ENCODE measurements around the gene MED13. TPM values are rescaled to one million over a fixed set of nuclear protein-coding genes. Genes with fewer than 3 reads are reported as not detected.

Gene MED13
- total RNA-seq, 1 donor: 88.1 TPM

DNA sequence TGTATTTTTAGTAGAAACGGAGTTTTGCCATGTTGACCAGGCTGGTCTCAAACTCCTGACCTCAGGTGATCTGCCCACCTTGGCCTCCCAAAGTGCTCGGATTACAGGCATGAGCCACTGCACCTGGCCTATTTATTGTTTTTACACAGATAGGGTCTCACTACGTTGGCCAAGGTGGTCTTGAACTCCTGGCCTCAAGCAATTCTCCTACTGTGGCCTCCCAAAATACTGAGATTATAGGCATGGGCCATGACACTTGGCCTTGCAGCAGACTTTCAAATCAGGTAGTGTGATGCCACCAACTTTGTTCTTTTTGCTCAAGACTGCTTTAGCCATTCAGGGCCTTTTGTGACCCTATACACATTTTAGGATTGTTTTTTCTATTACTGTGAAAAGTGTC lies 75.6 kb downstream of the MED13 start:
- DNase-seq (ENCODE audit: low read depth): no peak
- no peak overlapping the region for H3K4me3 ChIP-seq (ENCODE audit: low read depth, low read length)
- TF ChIP-seq, protein P1, sequence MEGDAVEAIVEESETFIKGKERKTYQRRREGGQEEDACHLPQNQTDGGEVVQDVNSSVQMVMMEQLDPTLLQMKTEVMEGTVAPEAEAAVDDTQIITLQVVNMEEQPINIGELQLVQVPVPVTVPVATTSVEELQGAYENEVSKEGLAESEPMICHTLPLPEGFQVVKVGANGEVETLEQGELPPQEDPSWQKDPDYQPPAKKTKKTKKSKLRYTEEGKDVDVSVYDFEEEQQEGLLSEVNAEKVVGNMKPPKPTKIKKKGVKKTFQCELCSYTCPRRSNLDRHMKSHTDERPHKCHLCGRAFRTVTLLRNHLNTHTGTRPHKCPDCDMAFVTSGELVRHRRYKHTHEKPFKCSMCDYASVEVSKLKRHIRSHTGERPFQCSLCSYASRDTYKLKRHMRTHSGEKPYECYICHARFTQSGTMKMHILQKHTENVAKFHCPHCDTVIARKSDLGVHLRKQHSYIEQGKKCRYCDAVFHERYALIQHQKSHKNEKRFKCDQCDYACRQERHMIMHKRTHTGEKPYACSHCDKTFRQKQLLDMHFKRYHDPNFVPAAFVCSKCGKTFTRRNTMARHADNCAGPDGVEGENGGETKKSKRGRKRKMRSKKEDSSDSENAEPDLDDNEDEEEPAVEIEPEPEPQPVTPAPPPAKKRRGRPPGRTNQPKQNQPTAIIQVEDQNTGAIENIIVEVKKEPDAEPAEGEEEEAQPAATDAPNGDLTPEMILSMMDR (IDR thresholded peaks at IDR 0.05; ENCODE audit: insufficient read depth, low read depth, low read length): no peak

DNA sequence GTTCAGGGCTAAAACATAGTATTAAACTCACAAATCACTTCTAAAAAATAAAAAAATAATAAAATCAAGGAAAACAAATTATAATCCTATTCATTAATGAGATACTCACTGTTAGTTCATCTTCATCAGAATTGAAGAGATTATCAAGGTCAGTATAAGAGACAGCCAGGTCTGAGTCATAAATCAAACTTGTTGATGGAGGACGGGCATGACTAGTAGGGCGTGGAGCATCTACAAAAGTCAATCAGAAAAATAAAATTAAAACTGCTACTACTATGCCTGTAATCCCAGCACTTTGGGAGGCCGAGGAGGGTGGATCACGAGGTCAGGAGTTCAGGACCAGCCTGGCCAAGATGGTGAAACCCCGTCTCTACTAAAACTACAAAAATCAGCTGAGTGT lies 78.2 kb downstream of the MED13 start:
- TF ChIP-seq, protein P1 (IDR thresholded peaks at IDR 0.05; ENCODE audit: insufficient read depth, low read depth, low read length): no peak
- DNase-seq (ENCODE audit: low read depth): no peak
- no peak overlapping the region for H3K4me3 ChIP-seq (ENCODE audit: low read depth, low read length)

DNA sequence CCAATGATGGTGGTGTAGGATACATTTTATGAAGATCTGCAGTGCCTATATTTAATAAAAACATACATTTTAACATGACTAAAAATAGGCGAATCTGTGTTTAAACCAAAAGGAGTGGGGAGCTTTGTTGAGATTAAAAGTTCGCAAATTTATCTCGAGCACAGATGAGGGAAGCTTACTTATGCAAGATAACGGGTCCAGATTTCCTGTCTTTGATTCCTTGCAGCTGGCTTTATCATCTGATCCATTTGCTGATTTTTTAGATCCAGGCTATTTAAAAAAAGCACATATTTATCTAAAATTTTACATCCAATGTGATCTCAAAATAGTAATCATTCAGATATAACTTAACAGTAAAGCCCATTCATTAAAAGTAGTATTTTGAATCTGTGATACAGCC lies 80.3 kb downstream of the MED13 start:
- DNase-seq (ENCODE audit: low read depth): peak; percentile 54
- TF ChIP-seq, protein P1 (IDR thresholded peaks at IDR 0.05; ENCODE audit: insufficient read depth, low read depth, low read length): no peak
- no peak overlapping the region for H3K4me3 ChIP-seq (ENCODE audit: low read depth, low read length)

DNA sequence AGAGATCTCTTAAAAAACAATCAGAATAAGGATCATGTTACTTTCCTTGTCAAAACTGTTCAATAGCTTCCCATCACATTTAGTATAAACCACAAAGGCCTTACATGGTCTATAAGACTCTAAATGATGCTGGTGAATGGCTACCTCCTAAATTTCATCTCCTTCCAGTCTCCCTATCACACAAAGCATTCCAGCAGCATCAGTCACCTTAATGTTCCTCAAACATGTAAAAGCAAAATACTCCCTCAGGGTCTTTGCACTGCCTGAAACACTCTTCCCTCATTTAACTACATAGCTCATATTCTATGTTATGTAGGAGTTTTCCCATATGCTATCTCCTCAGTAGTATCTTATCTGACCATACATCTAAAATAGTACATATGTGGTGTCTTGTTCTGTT lies 83.8 kb downstream of the MED13 start:
- TF ChIP-seq, protein P1 (IDR thresholded peaks at IDR 0.05; ENCODE audit: insufficient read depth, low read depth, low read length): no peak
- H3K4me3 ChIP-seq (ENCODE audit: low read depth, low read length): no peak overlapping the region
- no peak for DNase-seq (ENCODE audit: low read depth)

DNA sequence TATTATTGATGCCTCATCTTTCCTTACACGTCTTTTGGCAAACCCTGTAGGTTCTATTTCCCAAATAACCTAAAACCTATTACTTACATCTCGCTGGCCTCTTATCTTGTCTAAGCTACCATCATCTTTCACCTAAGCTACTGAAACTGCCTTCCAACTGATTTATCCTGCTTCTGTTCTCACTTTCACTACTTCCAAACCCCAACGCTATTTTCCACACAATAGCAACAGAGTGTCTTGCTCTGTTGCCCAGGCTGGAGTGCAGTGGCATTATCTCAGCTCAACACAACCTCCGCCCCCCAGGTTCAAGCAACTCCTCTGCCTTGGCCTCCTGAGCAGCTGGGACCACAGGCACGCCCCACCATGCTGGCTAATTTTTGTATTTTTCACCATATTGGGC lies 84.5 kb downstream of the MED13 start:
- TF ChIP-seq, protein P1 (IDR thresholded peaks at IDR 0.05; ENCODE audit: insufficient read depth, low read depth, low read length): no peak
- no peak overlapping the region for H3K4me3 ChIP-seq (ENCODE audit: low read depth, low read length)
- no peak for DNase-seq (ENCODE audit: low read depth)

DNA sequence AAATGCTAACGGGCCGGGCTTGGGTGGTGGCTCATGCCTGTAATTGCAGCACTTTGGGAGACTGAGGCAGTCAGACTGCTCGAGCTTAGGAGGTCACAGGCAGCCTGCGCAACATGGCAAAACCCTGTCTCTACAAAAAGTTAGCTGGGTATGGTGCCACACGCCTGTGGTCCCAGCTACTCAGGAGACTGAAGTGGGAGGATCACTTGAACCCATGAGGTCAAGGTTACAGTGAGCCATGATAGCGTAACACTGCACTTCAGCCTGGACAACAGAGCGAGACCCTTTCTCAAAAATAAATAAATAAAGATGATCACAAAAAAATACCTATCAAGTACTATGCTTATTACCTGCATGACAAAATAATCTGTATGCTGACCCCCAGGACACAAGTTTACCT lies 91.0 kb downstream of the MED13 start:
- H3K4me3 ChIP-seq (ENCODE audit: low read depth, low read length): no peak overlapping the region
- no peak for DNase-seq (ENCODE audit: low read depth)
- TF ChIP-seq, protein P1 (IDR thresholded peaks at IDR 0.05; ENCODE audit: insufficient read depth, low read depth, low read length): no peak

DNA sequence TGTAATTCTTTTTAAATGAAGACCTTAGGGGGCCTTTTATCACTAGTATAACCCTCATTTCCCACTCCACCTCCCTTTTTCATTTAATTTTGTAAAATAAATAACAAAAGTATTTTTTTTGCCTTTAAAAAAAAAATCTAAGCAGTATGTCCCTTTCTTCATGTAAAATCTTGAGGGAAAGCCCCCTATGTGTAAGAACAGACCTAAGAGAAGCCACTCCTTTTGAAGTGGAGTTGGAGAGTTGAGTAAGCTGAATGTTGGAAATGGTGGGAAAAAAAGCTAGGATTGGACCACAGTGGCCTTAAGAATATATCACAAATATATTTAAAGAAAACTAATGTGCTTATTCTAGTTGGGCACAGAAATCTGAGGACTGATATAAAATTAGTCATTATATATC lies 92.8 kb downstream of the MED13 start:
- DNase-seq (ENCODE audit: low read depth): no peak

More for the DNA sequence above, 92.8 kb downstream of the MED13 start:
- TF ChIP-seq, protein P1 (IDR thresholded peaks at IDR 0.05; ENCODE audit: insufficient read depth, low read depth, low read length): no peak
- no peak overlapping the region for H3K4me3 ChIP-seq (ENCODE audit: low read depth, low read length)
